ENCODE measurements around the gene TMEM204.
A peak's percentile ranks its signal among the peaks of the same experiment; 100 is the strongest.

DNA sequence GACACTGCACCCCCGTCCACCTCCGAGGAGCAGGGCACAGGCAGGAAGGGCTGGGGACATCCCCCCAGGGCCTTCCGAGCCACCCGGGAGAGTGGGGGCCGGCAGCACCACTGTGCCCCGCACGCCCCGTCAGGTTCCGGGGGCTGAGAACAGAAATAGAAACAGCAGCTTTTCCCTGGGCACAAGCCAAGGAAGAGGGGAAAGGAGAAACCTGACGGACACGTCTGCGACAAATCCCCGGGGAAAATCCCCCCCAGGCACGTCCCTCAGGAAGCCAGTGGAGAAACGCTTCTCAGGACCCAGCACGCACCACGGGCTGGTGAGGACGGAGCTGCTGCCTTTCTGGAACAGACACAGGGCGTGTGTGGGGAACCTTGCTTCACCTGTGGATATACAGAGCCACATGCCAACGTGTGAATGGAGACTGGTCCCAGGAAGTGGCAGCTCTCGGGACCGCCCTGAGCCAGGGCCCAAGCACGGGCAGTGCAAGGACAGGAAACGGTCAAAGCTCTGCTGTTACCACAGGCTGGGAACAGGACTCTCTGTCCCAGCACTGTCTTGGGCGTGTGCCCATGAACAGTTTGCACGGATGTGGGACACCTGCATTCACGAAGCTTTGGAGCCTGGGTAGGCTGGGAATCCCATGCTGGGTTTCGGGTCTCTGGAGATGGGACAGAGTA, 1.2 kb upstream of the TMEM204 start:
- peak; percentile 86 to 90 (median 89) for TF ChIP-seq POLR2AphosphoS5 (IDR thresholded peaks at IDR 0.05)
- no peak for TF ChIP-seq POLR2A (IDR thresholded peaks at IDR 0.05)
- TF ChIP-seq, protein P1, sequence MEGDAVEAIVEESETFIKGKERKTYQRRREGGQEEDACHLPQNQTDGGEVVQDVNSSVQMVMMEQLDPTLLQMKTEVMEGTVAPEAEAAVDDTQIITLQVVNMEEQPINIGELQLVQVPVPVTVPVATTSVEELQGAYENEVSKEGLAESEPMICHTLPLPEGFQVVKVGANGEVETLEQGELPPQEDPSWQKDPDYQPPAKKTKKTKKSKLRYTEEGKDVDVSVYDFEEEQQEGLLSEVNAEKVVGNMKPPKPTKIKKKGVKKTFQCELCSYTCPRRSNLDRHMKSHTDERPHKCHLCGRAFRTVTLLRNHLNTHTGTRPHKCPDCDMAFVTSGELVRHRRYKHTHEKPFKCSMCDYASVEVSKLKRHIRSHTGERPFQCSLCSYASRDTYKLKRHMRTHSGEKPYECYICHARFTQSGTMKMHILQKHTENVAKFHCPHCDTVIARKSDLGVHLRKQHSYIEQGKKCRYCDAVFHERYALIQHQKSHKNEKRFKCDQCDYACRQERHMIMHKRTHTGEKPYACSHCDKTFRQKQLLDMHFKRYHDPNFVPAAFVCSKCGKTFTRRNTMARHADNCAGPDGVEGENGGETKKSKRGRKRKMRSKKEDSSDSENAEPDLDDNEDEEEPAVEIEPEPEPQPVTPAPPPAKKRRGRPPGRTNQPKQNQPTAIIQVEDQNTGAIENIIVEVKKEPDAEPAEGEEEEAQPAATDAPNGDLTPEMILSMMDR (IDR thresholded peaks at IDR 0.05), result no peak
- TF ChIP-seq EP300 (IDR thresholded peaks at IDR 0.05), result peak; percentile 96
